ENCODE measurements around the gene RBFOX2.

The RBFOX2 gene

DNA sequence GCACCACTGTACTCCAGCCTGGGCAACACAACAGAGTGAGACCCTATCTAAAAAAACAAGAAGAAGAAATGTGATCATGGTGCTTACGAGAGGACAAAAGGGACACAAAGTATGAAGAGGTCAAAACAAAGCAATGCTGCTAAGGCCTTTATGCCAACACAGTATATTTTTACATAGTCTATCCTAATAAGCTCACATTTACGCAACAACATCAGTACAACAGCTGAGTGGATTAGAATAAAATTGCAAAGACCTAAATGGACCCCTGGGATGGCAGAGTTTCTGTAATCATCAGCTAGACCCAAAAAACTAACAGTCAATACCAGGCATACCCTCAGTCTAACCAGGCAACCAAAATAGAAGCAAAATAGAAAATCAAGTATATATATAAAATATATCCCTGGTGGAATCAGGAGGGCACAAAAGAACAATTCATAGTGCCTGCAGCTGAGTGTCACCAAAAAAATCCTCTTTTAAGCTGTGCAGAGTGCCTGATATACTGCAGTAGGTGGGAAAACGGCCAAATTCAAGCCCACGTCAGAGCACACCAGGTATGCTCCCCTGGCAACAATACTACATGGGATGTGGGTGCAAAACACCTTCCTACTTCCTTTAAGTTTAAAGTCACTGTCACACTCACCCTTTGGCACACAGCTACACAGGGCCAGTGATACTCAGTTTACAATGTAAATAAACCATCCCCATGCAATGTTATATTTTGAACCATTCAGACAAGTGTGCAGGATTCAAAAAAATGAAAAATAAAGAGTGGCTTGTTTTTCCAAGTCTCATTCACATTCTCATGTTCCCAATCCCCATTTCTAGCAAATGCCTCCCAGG is 57.8 kb downstream of the RBFOX2 start:
- DNase-seq, result no peak

- DNase-seq, result no peak
Measured at GRCh38 chr22:35967046-35967397, 61.6 kb downstream of the RBFOX2 start.

DNA sequence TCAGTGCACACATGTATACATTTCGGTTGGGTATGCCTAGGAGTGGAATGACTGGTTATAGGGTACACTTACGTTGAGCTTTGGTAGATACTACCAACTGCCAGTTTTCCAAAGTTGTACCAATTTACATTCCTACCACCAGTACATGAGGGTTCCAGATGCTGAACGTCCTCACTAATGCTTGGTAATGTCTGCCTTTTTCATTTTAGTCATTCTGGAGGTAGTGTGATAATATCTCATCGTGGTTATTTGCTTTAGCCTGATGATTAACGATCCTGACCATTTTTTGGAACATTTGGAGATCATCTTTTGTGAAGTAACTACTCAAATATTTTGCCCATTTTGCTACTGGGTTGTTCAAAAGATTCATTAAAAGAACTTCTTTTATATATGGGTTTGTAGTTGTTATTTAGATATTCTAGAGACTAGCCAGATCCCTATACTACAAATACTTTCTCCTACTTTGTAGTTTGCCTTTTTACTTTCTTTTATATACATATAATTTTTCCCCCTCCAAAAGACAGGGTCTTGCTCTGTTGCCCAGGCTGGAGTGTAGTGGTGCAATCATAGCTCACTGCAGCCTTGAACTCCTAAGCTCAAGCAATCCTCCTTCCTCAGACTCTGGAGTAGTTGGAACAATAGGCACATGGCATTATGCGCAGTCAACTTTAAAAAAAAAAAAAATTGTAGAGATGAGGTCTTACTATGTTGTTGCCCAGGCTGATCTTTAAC is 62.1 kb downstream of the RBFOX2 start:
- no peak for DNase-seq

GRCh38 chr22:35963237-35963810 is 65.3 kb downstream of the RBFOX2 start:
- no peak for DNase-seq

DNA sequence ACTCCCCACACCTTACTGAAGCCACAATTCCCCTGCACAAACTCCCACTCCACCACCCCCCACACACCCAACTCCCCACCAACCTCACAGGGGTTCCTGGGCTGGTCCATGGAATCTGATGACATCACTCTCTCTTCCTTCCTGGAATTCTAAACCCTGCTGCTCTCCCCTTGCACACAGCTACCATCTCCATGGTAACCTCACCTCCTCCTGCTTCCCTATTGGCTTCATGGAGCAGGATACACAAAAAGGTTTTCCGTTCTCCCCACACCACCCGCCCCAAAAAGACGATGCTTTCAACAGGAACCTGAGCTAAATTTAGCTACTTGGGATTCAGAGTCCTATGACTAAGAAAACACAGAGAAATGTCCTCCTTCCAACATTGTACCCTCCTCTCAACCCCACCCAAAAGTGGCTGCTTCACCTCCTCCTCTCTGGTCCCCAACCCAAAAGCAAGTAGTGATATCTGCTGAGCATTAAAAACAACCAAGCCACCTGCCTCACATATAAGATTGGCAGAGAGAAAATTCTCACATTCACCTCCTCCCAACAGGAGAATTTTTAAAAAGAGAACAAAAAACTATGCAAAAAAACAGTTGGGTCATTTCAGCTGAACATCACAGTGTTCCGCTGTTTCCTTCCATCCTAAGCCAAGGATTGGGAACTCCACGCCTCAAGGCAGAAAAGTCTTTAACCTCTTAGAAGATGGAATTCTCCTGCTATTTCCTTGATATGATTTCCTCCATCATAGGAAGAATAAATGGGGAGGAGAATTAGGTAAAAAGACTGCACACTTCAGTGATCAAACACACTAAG is 66.9 kb downstream of the RBFOX2 start:
- peak; percentile 40 for DNase-seq

- no peak for DNase-seq
Measured at GRCh38 chr22:35960854-35961253, 67.8 kb downstream of the RBFOX2 start.

DNA sequence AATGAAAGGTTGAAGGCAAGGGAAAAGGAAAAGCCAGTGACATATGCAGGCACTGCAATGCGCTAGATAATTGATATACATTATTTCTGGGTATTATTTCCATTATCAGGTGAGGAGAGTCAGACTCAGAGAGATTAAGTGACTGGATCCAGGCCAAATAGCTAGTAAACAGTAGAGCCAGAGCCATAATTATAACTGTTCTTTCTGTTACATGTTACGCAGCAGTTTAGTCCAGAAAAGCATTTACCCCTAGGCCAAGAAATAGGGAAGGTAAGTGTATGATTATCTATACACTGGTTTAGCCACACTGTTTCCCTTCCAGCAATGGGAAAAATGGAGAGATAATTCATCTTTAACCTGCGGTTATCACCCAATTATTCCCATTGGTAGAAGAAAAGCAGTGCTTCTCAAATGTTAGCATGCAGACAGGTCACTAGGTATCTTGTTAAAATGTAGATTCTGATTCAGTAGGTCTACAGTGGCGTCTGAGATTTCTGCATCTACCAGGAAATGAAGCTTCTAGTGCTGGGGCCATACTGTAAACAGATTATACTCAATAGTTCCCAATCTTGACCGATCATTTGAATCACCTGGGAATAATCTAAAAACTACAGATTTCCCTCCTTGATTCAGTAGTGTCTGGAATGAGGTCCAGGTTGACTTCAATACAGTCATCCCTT is 69.4 kb downstream of the RBFOX2 start:
- no peak for DNase-seq

GRCh38 chr22:35958334-35958733 is 70.3 kb downstream of the RBFOX2 start:
- DNase-seq, result no peak

GRCh38 chr22:35957589-35957988 is 71.0 kb downstream of the RBFOX2 start:
- DNase-seq, result no peak

DNA sequence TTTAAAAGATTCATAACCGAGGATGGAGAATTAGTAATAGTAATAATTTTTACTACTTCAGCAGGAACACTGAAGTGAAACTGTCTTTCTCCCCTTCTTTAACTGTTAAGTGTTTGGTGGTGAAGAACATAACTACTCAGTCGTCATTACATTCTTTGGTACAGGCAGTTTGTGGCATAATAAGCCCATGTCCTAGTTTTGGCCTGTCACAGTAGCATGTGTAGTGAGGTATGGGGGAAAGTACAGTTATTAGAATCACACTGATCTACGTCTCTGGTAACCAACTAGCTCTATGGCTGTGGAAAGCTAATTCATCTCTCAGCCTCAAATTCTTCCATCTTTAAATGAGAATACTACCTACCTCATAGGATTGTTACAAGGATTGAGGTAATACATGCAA is 71.8 kb downstream of the RBFOX2 start:
- no peak for DNase-seq

DNA sequence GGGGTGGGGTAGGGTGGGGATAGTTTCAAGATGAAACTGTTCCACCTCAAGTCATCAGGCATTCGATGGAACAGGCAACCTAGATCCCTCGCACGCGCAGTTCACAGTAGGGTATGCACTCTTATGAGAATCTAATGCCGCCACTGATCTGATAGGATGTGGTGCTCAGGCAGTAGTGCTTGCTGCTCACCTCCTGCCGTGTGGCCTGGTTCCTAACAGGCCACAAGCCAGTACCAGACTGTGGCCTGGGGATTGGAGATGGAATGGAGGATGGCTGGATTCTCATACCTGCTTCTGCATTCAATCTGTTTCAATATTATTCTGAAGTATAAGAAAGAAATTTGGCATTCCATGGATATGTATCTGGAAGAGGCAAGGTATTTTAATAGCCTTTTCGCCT is 73.1 kb downstream of the RBFOX2 start:
- DNase-seq, result no peak

GRCh38 chr22:35952576-35952975 is 76.0 kb downstream of the RBFOX2 start:
- no peak for DNase-seq

DNA sequence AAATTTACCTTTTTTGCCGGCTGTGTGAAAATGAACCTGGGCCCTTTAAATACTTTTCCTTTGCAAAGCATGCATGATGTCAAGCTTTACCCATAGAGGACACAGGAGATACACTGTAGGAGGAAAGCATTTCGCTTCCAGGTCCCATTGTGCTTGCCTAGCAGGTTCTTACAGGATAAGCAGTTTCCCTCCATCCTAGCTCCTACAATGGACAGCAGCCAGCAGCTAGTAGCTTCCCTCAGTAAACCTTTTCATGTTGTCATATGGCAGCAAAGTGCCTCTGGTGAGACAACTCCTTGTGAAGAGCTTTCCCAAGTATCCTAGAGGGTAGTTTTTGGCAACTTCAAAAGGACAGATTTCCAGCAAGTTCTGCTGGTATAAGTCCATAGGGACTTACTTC is 78.4 kb downstream of the RBFOX2 start:
- no peak for DNase-seq

DNA sequence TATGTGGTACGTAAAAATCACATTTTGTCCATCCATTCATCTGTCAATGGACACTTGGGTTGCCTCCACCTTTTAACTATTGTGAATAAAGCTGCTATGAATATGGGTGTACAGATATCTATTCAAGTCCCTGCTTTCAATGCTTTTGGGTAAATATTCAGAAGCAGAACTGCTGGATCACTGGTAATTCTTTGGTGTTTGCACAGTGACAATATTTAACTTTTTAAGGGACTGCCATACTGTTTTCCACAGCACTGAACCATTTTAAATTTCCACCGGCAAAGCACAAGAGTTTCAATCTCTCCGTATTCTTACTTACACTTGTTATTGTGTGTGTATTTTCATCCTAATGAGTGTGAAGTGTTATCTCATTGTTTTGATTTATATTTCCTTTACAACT is 79.4 kb downstream of the RBFOX2 start:
- DNase-seq, result no peak

GRCh38 chr22:35947794-35948425 is 80.7 kb downstream of the RBFOX2 start:
- DNase-seq, result no peak

DNA sequence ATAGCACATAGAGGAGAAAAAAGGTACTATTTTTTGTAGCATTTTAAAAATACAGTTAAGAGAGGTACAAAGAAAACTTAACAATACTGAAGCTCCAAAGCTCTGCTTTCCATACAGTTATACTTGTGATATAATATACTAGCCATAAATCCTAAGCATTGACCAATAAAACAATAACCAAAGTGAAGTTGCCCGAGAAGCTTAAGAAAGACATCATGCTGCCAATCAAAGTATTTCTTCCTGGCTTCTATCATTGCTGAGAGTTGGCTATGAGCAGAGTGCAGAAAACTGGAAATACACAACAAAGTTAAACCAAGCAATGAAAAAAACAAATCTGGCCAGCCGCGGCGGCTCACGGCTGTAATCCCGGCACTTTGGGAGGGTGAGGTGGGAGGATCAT is 84.2 kb downstream of the RBFOX2 start:
- DNase-seq, result no peak

- DNase-seq, result no peak
Measured at GRCh38 chr22:35940166-35940565, 88.5 kb downstream of the RBFOX2 start.

- DNase-seq, result no peak
Measured at GRCh38 chr22:35938226-35938625, 90.4 kb downstream of the RBFOX2 start.

DNA sequence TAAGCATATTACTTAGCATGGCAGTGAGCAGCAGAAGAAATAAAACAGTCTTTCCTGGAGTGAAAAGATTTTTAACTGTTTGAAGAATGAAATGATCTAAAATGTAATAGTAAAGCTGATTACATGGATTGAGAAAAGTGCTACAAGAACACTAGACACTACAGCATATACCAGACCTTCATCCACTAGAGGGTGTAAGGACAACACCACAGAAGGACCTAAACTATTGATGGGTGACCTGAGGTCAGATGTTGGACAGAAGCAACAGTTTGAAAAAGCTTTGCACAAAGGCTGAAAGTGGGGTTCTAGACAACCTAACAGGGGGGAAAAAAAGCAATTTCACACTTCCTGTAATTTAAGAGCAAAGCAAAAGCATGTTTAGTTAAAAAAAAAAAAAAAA is 97.7 kb downstream of the RBFOX2 start:
- DNase-seq, result no peak

GRCh38 chr22:35928285-35928798 is 100.3 kb downstream of the RBFOX2 start:
- no peak for DNase-seq

- no peak for DNase-seq
Measured at GRCh38 chr22:35923026-35923425, 105.6 kb downstream of the RBFOX2 start.

DNA sequence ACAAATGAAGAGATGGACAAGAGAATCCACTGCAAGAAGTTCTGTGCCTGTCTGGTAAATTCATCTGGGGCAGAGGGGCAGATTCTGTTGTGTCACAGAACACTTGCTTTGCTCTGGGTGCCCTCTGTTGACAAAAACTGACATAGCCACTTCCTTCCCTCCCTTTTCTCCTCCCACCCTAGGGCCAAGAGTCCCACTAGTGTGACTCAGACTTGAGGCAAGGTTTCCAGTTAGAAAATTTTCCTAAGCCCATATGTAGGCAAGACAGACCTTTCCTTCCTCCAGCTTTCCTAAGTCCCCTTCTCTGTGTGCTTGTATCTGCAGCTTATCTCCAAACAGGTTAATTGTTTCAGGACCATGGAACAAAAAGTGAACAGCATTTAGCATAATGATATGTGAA is 106.8 kb downstream of the RBFOX2 start:
- DNase-seq, result no peak

All from NCI-H748 treated with DMSO at 0.1 percent for 48 hours (cell line).